Measurements from ENCODE around the gene TAGLN2. TPM values are rescaled to one million over a fixed set of nuclear protein-coding genes. Genes with fewer than 3 reads are reported as not detected.

TAGLN2 gene
- total RNA-seq, 5 donors from 2014 or later (not counting 1 experiment from before 2014, with no cell fraction given), result 210 to 372 (median 245) TPM

DNA sequence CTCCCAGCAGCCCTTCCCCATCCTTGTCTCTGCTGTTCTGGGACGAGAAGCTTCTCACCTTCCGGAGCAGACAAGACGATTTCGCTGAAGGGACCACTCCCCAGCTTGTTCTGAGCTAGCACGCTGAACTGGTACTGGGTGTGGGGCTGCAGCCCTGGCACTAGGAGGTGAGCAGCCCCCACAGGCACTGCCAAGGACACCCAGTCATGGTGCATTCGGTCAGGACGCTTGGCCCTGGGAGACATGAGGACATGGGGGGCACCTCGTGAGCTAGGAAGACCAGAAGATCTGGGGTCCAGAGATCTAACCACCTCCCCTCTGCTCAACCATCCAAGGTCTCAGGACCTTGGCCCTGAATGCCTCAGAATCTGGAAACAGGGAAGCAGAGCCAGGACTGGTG, 5.3 kb upstream of the TAGLN2 start:
- Histone ChIP-seq H3K27me3 (replicated peaks in 1 of 2; ENCODE audit: control insufficient read depth in 2 of 2, extremely low read depth in 1 of 2, insufficient read depth in 2 of 2, low read length in 1 of 2) (peaks cover 0 to 17% of the 10 kb centered on the region in 2 experiments), H3K27ac (ENCODE audit: low read length) (no peak overlapping the region), H3K4me3 (ENCODE audit: control insufficient read depth in 1 of 2, extremely low read depth in 1 of 2, low read length in 1 of 2) (no peak overlapping the region), H3K36me3 (ENCODE audit: control insufficient read depth in 2 of 2, extremely low read depth in 1 of 2, insufficient read depth in 1 of 2, low read length in 1 of 2) (no peaks in the 10 kb centered on the region), H3K9me3 (no peaks in the 10 kb centered on the region), H3K4me1 (ENCODE audit: control insufficient read depth in 1 of 2, extremely low read depth in 1 of 2, insufficient read depth in 2 of 2, low read length in 2 of 2) (peaks cover 4 to 9% of the 10 kb centered on the region in 2 experiments)
- DNase-seq (no peak), ATAC-seq (replicated peaks in 1 of 4) (no peak)
- Mint-ChIP-seq H3K4me3 (no peak overlapping the region), H3K9me3 (no peaks in the 10 kb centered on the region), H3K27me3 (no peaks in the 10 kb centered on the region), H3K36me3 (no peaks in the 10 kb centered on the region), H3K4me1 (peaks cover 12 to 15% (median 14%) of the 10 kb centered on the region in 3 donors), H3K27ac (no peak overlapping the region)
- 98% methylated on average over 5 of the region's 8 CpGs for WGBS (ENCODE audit: insufficient coverage)
- ChIA-PET POLR2A (interaction anchor here in 1 of 2 donors (0.6 kb wide), 2 partner anchors 318 to 826 kb away, joined by 3 to 4 read pairs; no protein-coding TSS in a partner anchor), CTCF (interaction anchor here (0.6 to 1.1 kb wide), 2 partner anchors 76 to 77 kb away, joined by 4 to 9 read pairs; no protein-coding TSS in a partner anchor)

GRCh38 chr1:159930216-159930615, 4.9 kb upstream of the TAGLN2 start:
- Histone ChIP-seq H3K4me1 (ENCODE audit: control insufficient read depth in 1 of 2, extremely low read depth in 1 of 2, insufficient read depth in 2 of 2, low read length in 2 of 2) (peaks cover 4 to 10% of the 10 kb centered on the region in 2 experiments), H3K36me3 (ENCODE audit: control insufficient read depth in 2 of 2, extremely low read depth in 1 of 2, insufficient read depth in 1 of 2, low read length in 1 of 2) (no peaks in the 10 kb centered on the region), H3K27ac (ENCODE audit: low read length) (no peak overlapping the region), H3K27me3 (replicated peaks in 1 of 2; ENCODE audit: control insufficient read depth in 2 of 2, extremely low read depth in 1 of 2, insufficient read depth in 2 of 2, low read length in 1 of 2) (peaks cover 0 to 14% of the 10 kb centered on the region in 2 experiments), H3K9me3 (no peaks in the 10 kb centered on the region), H3K4me3 (ENCODE audit: control insufficient read depth in 1 of 2, extremely low read depth in 1 of 2, low read length in 1 of 2) (no peak overlapping the region)
- Mint-ChIP-seq H3K36me3 (no peaks in the 10 kb centered on the region), H3K27me3 (no peaks in the 10 kb centered on the region), H3K4me3 (no peak overlapping the region), H3K9me3 (no peaks in the 10 kb centered on the region), H3K27ac (no peak overlapping the region), H3K4me1 (peaks cover 12 to 19% (median 17%) of the 10 kb centered on the region in 3 donors)
- POLR2A ChIA-PET, result interaction anchor here in 1 of 2 donors (0.6 kb wide), 2 partner anchors 319 to 826 kb away, joined by 3 to 4 read pairs; no protein-coding TSS in a partner anchor
- DNase-seq (no peak), ATAC-seq (replicated peaks in 1 of 4) (no peak)
- CTCF ChIA-PET, result interaction anchor here (0.6 to 1.1 kb wide), 2 partner anchors 76 to 77 kb away, joined by 4 to 9 read pairs; no protein-coding TSS in a partner anchor
- 79% methylated on average over 8 of the region's 11 CpGs for WGBS (ENCODE audit: insufficient coverage)

- no peak overlapping the region for H3K4me3 Mint-ChIP-seq
- Histone ChIP-seq H3K27me3 (replicated peaks in 1 of 2; ENCODE audit: control insufficient read depth in 2 of 2, extremely low read depth in 1 of 2, insufficient read depth in 2 of 2, low read length in 1 of 2) (peaks cover 0 to 8% of the 10 kb centered on the region in 2 experiments), H3K4me3 (ENCODE audit: control insufficient read depth in 1 of 2, extremely low read depth in 1 of 2, low read length in 1 of 2) (no peak overlapping the region), H3K27ac (ENCODE audit: low read length) (no peak overlapping the region), H3K36me3 (ENCODE audit: control insufficient read depth in 2 of 2, extremely low read depth in 1 of 2, insufficient read depth in 1 of 2, low read length in 1 of 2) (no peaks in the 10 kb centered on the region), H3K9me3 (no peaks in the 10 kb centered on the region), H3K4me1 (ENCODE audit: control insufficient read depth in 1 of 2, extremely low read depth in 1 of 2, insufficient read depth in 2 of 2, low read length in 2 of 2) (peaks cover 4 to 10% of the 10 kb centered on the region in 2 experiments)
- no peak for DNase-seq
- H3K27me3 Mint-ChIP-seq, result no peaks in the 10 kb centered on the region
- no peak for ATAC-seq (replicated peaks in 1 of 4)
- WGBS (ENCODE audit: insufficient coverage), result 92% methylated on average over 34 of the region's 48 CpGs
- CTCF ChIA-PET, result interaction anchor here in 1 of 2 donors (1.1 kb wide), 1 partner anchor 78 kb away, joined by 4 read pairs; no protein-coding TSS in a partner anchor
- POLR2A ChIA-PET, result no interaction called here
- H3K27ac Mint-ChIP-seq, result no peak overlapping the region
- H3K9me3 Mint-ChIP-seq, result no peaks in the 10 kb centered on the region
- peaks cover 12 to 21% (median 17%) of the 10 kb centered on the region in 3 donors for H3K4me1 Mint-ChIP-seq
- no peaks in the 10 kb centered on the region for H3K36me3 Mint-ChIP-seq
Measured at GRCh38 chr1:159929155-159930051, 4.1 kb upstream of the TAGLN2 start.

DNA sequence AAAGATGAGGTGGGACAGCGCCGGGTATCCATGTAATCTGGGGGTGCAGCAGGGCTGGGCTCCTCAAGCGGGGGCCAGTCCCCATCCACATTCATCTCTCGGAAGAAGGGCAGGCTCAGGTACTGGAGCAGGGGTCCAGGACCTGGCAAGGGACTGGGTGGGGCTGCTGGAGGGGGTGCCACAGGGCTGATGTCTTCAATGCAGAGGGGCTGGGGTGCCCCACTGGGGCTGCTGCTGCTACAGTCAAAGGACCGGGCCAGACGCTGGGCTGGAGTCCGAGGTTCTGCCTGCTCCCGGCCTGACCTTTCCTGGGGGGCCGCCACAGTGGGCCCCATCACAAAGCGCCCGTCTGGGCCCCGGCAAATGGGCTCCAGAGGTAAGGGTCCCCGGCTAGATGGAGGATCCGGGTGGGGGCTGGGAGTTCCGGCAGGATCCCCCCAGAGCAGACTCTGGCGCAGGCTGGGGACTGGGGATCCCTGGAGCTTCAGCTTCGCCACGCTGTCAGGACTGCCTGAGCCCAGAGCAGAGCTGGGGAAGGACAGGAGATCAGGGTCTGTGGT, 3.3 kb upstream of the TAGLN2 start:
- POLR2A ChIA-PET, result no interaction called here
- no peak for ATAC-seq (replicated peaks in 1 of 4)

DNA sequence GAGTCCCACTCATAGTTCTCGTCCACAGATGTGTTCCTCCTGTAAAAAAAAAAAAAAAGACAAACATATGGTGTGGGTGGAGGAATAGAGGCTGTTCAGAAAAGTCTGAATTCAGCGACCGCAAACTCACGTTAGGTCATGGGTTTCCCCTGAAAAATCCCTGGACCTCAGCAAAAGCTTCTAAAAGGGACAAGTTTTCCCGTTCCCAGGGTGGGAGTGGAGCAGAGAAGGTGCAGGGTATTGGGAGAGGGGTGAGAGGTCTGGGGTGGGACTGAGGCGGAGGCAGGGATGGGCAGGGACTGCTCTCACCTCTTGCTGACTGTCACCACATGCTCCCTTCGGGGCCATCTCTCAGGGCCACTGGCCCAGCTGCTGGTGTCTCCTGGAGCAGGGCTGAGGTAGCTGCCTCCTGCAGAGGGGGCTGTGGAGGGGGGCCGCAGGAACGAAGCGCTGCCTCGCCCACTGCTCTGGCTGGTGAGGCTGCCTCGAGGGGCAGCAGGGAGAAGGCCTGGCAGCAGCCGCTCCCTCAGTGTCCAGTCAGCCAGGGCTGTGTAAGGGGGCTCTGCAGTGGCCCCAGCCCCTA, 2.6 kb upstream of the TAGLN2 start:
- H3K36me3 Mint-ChIP-seq, result peaks cover 5% of the 10 kb centered on the region
- H3K4me1 ChIP-seq (ENCODE audit: control insufficient read depth in 1 of 2, extremely low read depth in 1 of 2, insufficient read depth in 2 of 2, low read length in 2 of 2), result peaks cover 5 to 25% of the 10 kb centered on the region in 2 experiments

More for the DNA sequence above, 3.3 kb upstream of the TAGLN2 start:
- Histone ChIP-seq H3K27ac (ENCODE audit: low read length) (no peak overlapping the region), H3K4me1 (ENCODE audit: control insufficient read depth in 1 of 2, extremely low read depth in 1 of 2, insufficient read depth in 2 of 2, low read length in 2 of 2) (peaks cover 4 to 18% of the 10 kb centered on the region in 2 experiments), H3K36me3 (ENCODE audit: control insufficient read depth in 2 of 2, extremely low read depth in 1 of 2, insufficient read depth in 1 of 2, low read length in 1 of 2) (no peaks in the 10 kb centered on the region), H3K27me3 (replicated peaks in 1 of 2; ENCODE audit: control insufficient read depth in 2 of 2, extremely low read depth in 1 of 2, insufficient read depth in 2 of 2, low read length in 1 of 2) (peaks cover 0 to 4% of the 10 kb centered on the region in 2 experiments), H3K4me3 (ENCODE audit: control insufficient read depth in 1 of 2, extremely low read depth in 1 of 2, low read length in 1 of 2) (no peak overlapping the region), H3K9me3 (no peaks in the 10 kb centered on the region)
- peaks cover 3% of the 10 kb centered on the region for H3K36me3 Mint-ChIP-seq
- H3K27me3 Mint-ChIP-seq, result no peaks in the 10 kb centered on the region
- H3K4me1 Mint-ChIP-seq, result peaks cover 12 to 26% (median 17%) of the 10 kb centered on the region in 3 donors
- no peak overlapping the region for H3K27ac Mint-ChIP-seq
- DNase-seq, result no peak
- CTCF ChIA-PET, result interaction anchor here in 1 of 2 donors (0.5 kb wide), 1 partner anchor 38 kb away, joined by 8 read pairs; no protein-coding TSS in a partner anchor
- 89% methylated on average over 15 of the region's 18 CpGs for WGBS (ENCODE audit: insufficient coverage)
- no peak overlapping the region for H3K4me3 Mint-ChIP-seq
- no peaks in the 10 kb centered on the region for H3K9me3 Mint-ChIP-seq

More for the DNA sequence above, 2.6 kb upstream of the TAGLN2 start:
- Mint-ChIP-seq H3K4me3 (no peak overlapping the region), H3K27me3 (no peaks in the 10 kb centered on the region), H3K27ac (no peak overlapping the region), H3K9me3 (no peaks in the 10 kb centered on the region), H3K4me1 (peaks cover 18 to 32% (median 23%) of the 10 kb centered on the region in 3 donors)
- ATAC-seq (replicated peaks in 1 of 4) (no peak), DNase-seq (no peak)
- Histone ChIP-seq H3K27ac (ENCODE audit: low read length) (no peak overlapping the region), H3K36me3 (ENCODE audit: control insufficient read depth in 2 of 2, extremely low read depth in 1 of 2, insufficient read depth in 1 of 2, low read length in 1 of 2) (no peaks in the 10 kb centered on the region), H3K9me3 (no peaks in the 10 kb centered on the region), H3K27me3 (replicated peaks in 1 of 2; ENCODE audit: control insufficient read depth in 2 of 2, extremely low read depth in 1 of 2, insufficient read depth in 2 of 2, low read length in 1 of 2) (peaks cover 0 to 4% of the 10 kb centered on the region in 2 experiments), H3K4me3 (ENCODE audit: control insufficient read depth in 1 of 2, extremely low read depth in 1 of 2, low read length in 1 of 2) (no peak overlapping the region)
- WGBS (ENCODE audit: insufficient coverage), result 75% methylated on average over 12 of the region's 13 CpGs
- CTCF ChIA-PET, result interaction anchor here in 1 of 2 donors (0.5 kb wide), 1 partner anchor 38 kb away, joined by 8 read pairs; no protein-coding TSS in a partner anchor
- POLR2A ChIA-PET, result no interaction called here

All from T-cell (primary cell).